Measurements from ENCODE around the gene PRKCE. TPM values are rescaled to one million over a fixed set of nuclear protein-coding genes. Genes with fewer than 3 reads are reported as not detected.
A peak's percentile ranks its signal among the peaks of the same experiment; 100 is the strongest.

PRKCE gene
- 10 to 100 TPM; 35.2 to 42.1 (median 38.6) TPM for total RNA-seq
- 41.8 TPM for total RNA-seq (2013)

DNA sequence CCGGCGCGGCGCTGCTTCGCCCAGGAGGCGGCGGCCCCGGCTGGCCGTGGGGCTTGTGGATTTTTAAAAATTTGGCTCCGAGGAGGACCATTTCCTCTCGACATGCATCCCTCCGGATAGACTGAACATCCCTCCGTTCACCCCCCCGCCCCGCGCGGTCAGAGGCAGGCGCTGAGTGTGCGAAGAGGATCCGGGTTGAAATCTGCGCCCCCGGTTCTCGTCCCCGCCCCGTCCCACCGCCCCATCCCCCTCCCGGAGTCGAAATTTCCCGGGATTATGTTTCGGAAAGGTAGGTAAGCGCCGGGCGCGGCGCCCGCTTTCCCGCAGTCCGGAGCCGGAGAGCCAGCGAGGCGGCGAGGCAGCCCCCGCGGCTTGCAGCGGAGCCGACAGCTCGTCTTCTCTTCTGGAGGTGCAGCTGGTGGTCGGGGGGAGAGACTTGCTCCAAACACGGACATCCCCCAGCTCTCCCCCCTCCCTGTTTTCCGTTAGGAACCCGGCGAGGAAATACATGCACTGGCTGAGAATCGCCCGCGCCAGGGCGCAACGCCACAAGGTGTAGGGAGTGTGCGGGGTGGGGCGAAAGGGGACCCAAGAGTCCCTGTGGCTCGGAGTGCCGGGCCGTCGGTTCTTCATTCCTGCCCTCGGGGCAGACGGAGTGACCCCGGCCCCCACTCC, at the start of gene PRKCE:
PRKCE (plus strand) TSS at position 261 of the 675 bp plus-strand sequence.
- H3K4me1 Mint-ChIP-seq: peaks cover 28 to 35% of the 10 kb centered on the region in 2 donors
- under 1% methylated on average over 65 of the region's 66 CpGs for WGBS (ENCODE audit: insufficient coverage)
- Histone ChIP-seq H3K4me1 (ENCODE audit: control insufficient read depth, insufficient read depth, low read length) (peaks cover 19% of the 10 kb centered on the region), H3K36me3 (ENCODE audit: control insufficient read depth, insufficient read depth, low read length) (no peaks in the 10 kb centered on the region), H3K27me3 (ENCODE audit: control insufficient read depth, insufficient read depth, low read length) (no peaks in the 10 kb centered on the region), H3K27ac (ENCODE audit: low read length) (peak within 1 kb of the TSS; percentile 66), H3K4me3 (ENCODE audit: low read length) (peak within 1 kb of the TSS; percentile 72), H3K9me3 (ENCODE audit: control insufficient read depth, insufficient read depth, low read length) (no peaks in the 10 kb centered on the region)
- H3K27ac Mint-ChIP-seq: peak within 1 kb of the TSS; percentile 81 to 95
- intact Hi-C loops (cut with micrococcal nuclease): loop anchor here (1.0 kb wide), 1 partner anchor 83 kb away; no protein-coding TSS in a partner anchor
- TF ChIP-seq, protein P1, sequence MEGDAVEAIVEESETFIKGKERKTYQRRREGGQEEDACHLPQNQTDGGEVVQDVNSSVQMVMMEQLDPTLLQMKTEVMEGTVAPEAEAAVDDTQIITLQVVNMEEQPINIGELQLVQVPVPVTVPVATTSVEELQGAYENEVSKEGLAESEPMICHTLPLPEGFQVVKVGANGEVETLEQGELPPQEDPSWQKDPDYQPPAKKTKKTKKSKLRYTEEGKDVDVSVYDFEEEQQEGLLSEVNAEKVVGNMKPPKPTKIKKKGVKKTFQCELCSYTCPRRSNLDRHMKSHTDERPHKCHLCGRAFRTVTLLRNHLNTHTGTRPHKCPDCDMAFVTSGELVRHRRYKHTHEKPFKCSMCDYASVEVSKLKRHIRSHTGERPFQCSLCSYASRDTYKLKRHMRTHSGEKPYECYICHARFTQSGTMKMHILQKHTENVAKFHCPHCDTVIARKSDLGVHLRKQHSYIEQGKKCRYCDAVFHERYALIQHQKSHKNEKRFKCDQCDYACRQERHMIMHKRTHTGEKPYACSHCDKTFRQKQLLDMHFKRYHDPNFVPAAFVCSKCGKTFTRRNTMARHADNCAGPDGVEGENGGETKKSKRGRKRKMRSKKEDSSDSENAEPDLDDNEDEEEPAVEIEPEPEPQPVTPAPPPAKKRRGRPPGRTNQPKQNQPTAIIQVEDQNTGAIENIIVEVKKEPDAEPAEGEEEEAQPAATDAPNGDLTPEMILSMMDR (IDR thresholded peaks at IDR 0.05): no peak
- H3K9me3 Mint-ChIP-seq: no peaks in the 10 kb centered on the region
- H3K36me3 Mint-ChIP-seq: no peaks in the 10 kb centered on the region
- peak; percentile 27 to 44 (median 30) for ATAC-seq
- H3K27me3 Mint-ChIP-seq (ENCODE audit: low read depth in 2 of 2): no peaks in the 10 kb centered on the region
- peak; percentile 52 to 59 for DNase-seq
- peak within 1 kb of the TSS; percentile 90 for H3K4me3 Mint-ChIP-seq

DNA sequence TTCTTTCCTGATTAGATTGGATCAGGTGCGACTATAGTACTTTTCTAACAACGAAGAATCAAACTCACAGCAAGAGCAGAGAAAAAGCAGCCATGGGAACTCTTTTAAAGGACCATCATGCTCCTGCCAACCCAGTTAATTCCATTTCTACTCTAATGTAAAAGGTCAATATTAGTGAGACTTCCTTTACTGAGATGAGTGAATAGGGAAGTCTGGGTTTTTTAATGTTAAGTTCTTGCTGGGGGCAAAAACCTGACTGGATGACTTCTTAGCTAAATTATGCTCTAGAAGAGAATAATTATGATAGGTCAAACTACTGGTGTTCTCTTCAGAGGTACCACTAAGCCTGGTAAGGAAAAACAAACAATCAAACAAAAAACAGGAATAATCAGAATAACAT, 48.9 kb upstream of the PRKCE start:
- 100% methylated on average over 2 of the region's 2 CpGs for WGBS (ENCODE audit: insufficient coverage)
- no peaks in the 10 kb centered on the region for H3K27me3 ChIP-seq (ENCODE audit: control insufficient read depth, insufficient read depth, low read length)
- H3K27ac ChIP-seq (ENCODE audit: low read length): no peak overlapping the region
- TF ChIP-seq, protein P1 (IDR thresholded peaks at IDR 0.05): no peak
- no peaks in the 10 kb centered on the region for H3K4me1 ChIP-seq (ENCODE audit: control insufficient read depth, insufficient read depth, low read length)
- peaks cover 44% of the 10 kb centered on the region for H3K36me3 ChIP-seq (ENCODE audit: control insufficient read depth, insufficient read depth, low read length)
- Mint-ChIP-seq H3K36me3 (peaks cover 17% of the 10 kb centered on the region), H3K27me3 (ENCODE audit: low read depth in 2 of 2) (no peaks in the 10 kb centered on the region), H3K9me3 (no peaks in the 10 kb centered on the region), H3K4me1 (peaks cover 0 to 4% of the 10 kb centered on the region in 2 donors), H3K4me3 (no peak overlapping the region), H3K27ac (no peak overlapping the region)
- ATAC-seq (no peak), DNase-seq (no peak)
- intact Hi-C loops (cut with micrococcal nuclease): no loop called here
- H3K9me3 ChIP-seq (ENCODE audit: control insufficient read depth, insufficient read depth, low read length): no peaks in the 10 kb centered on the region
- no peak overlapping the region for H3K4me3 ChIP-seq (ENCODE audit: low read length)

DNA sequence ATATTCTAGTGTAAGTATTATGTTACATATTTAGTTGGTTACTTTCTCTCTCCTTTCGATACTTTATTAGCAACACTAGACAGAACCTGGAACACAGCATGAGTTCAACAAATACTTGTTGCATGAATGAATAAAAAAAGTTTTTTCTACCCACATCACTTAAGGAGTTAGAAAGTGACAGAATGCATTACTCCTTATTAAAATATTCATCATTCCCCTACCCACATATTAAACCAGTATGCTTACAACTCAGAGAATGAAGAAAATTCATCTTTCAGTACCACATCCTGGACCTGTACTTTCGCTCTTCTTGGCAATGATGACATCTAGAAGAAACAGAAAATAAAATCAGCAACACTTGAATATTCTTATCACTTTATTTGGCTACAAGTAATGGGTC, 46.4 kb upstream of the PRKCE start:
- H3K27me3 Mint-ChIP-seq (ENCODE audit: low read depth in 2 of 2): no peaks in the 10 kb centered on the region
- peaks cover 12 to 15% of the 10 kb centered on the region in 2 donors for H3K4me1 Mint-ChIP-seq
- no peak for DNase-seq
- TF ChIP-seq, protein P1 (IDR thresholded peaks at IDR 0.05): no peak
- WGBS (ENCODE audit: insufficient coverage): 94% methylated on average over 1 of the region's 2 CpGs
- intact Hi-C loops (cut with micrococcal nuclease): no loop called here
- H3K36me3 Mint-ChIP-seq: peaks cover 8% of the 10 kb centered on the region
- ATAC-seq: no peak
- H3K27ac Mint-ChIP-seq: no peak overlapping the region
- H3K9me3 Mint-ChIP-seq: no peaks in the 10 kb centered on the region
- Histone ChIP-seq H3K27ac (ENCODE audit: low read length) (no peak overlapping the region), H3K9me3 (ENCODE audit: control insufficient read depth, insufficient read depth, low read length) (no peaks in the 10 kb centered on the region), H3K4me3 (ENCODE audit: low read length) (no peak overlapping the region), H3K4me1 (ENCODE audit: control insufficient read depth, insufficient read depth, low read length) (no peaks in the 10 kb centered on the region), H3K36me3 (ENCODE audit: control insufficient read depth, insufficient read depth, low read length) (peaks cover 22% of the 10 kb centered on the region), H3K27me3 (ENCODE audit: control insufficient read depth, insufficient read depth, low read length) (no peaks in the 10 kb centered on the region)
- no peak overlapping the region for H3K4me3 Mint-ChIP-seq

DNA sequence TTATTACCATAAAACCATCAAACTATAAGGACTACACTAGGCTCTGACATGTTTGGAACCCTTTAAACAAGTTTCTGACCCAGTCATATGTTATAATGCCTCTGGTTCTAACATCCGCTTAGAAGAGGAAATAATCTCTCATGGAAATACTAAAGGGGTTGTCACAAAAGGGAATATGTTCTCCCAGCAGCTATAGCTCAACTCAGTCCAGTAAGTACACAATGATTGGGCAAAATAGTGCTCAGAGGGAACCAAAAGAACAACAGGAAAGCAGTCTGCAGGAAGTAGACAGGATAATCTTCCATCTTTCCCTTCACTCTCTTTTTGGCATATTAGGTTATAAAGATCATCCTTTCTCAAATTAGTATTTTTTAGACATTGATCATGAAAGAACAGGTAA, 44.7 kb upstream of the PRKCE start:
- Mint-ChIP-seq H3K9me3 (no peaks in the 10 kb centered on the region), H3K27ac (no peak overlapping the region), H3K4me3 (no peak overlapping the region), H3K4me1 (peaks cover 18 to 25% of the 10 kb centered on the region in 2 donors), H3K36me3 (peaks cover 1% of the 10 kb centered on the region), H3K27me3 (ENCODE audit: low read depth in 2 of 2) (no peaks in the 10 kb centered on the region)
- no peak for DNase-seq
- 89% methylated on average over 1 of the region's 1 CpG for WGBS (ENCODE audit: insufficient coverage)
- H3K27ac ChIP-seq (ENCODE audit: low read length): no peak overlapping the region
- H3K4me3 ChIP-seq (ENCODE audit: low read length): no peak overlapping the region
- TF ChIP-seq, protein P1 (IDR thresholded peaks at IDR 0.05): no peak
- H3K9me3 ChIP-seq (ENCODE audit: control insufficient read depth, insufficient read depth, low read length): no peaks in the 10 kb centered on the region
- no peak for ATAC-seq
- H3K36me3 ChIP-seq (ENCODE audit: control insufficient read depth, insufficient read depth, low read length): peaks cover 8% of the 10 kb centered on the region
- H3K27me3 ChIP-seq (ENCODE audit: control insufficient read depth, insufficient read depth, low read length): no peaks in the 10 kb centered on the region
- intact Hi-C loops (cut with micrococcal nuclease): no loop called here
- no peaks in the 10 kb centered on the region for H3K4me1 ChIP-seq (ENCODE audit: control insufficient read depth, insufficient read depth, low read length)
